ENCODE measurements around the gene GMCL2.

Gene GMCL2

DNA sequence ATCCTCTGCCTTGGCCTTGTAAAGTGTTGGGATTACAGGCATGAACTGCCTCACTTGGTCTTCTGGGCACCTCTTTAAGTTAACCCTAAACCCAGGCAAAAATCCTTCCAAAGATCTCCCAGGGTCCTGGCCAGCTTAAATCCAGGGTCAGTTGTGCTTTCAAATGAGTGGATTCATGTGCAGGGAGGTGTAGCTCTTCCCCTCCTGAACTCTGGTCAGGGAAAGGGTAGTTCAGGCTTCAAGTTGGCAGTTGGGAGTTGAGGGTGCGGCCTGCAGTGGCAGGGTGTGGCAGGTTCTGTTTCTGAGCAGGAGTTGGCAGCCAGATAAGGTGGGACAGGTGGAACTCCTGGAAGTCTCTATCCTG is 20.7 kb upstream of the GMCL2 start:
- Histone ChIP-seq H3K9me3 (ENCODE audit: control insufficient read depth, insufficient read depth, low read depth, low read length) (no peaks in the 10 kb centered on the region), H3K27ac (ENCODE audit: extremely low read depth, low read depth, low read length) (peak overlapping the region; percentile 42), H3K4me3 (ENCODE audit: low read depth, low read length) (no peak overlapping the region), H3K4me1 (ENCODE audit: control insufficient read depth, insufficient read depth, low read length) (peaks cover 6% of the 10 kb centered on the region; the same call in 1 of the 2 replicates), H3K36me3 (ENCODE audit: control insufficient read depth in 2 of 2, insufficient read depth in 1 of 2, low read length in 2 of 2) (peaks cover 20 to 77% of the 10 kb centered on the region in 2 experiments)
- ChIA-PET CTCF (interaction anchor here (0.6 to 1.0 kb wide), 2 partner anchors 132 to 139 kb away, joined by 3 to 4 read pairs; no protein-coding TSS in a partner anchor), POLR2A (interaction anchor here (1.7 kb wide), 1 partner anchor 13 kb away, joined by 4 read pairs; no protein-coding TSS in a partner anchor)
- TF ChIP-seq ZNF221 (tag by site-specific recombination; IDR thresholded peaks at IDR 0.05; ENCODE audit: borderline replicate concordance), result no peak
- TF ChIP-seq KLF1 (tag by site-specific recombination; IDR thresholded peaks at IDR 0.05), result peak; percentile 88

DNA sequence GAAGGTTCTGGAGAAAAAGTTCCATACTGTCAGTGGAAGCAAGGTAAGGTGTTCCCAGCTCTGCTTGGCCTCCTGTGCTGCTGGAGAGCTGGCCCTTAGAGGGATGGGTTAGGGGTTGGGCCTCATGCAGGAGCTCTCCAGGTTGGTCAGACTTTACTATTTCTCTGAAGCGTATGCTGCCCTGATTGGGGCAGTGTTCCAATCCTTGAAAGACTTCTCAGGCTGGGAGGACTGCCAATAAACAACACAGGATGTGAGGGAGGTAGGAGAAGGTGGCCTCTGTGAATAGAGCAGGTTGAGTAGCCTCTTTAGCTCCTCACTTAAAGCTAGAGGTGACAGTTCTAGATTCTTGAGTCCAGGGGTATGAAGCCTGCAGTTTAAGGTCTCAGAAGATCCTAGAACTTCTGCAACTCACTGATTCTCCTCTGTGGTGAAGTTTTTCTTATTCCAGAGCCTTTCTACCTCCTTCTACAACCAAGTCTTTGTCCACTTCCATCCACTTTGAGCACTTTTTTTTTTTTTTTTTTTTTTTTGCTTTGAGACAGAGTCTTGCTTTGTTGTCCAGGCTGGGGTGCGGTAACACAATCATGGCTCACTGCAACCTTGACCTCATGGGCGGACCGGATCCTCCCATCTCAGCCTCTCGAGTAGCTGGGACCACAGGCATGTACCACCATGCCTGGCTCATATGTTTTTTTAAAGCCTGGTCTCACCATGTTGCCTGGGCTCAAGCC is 20.2 kb upstream of the GMCL2 start:
- H3K4me3 ChIP-seq (ENCODE audit: low read depth, low read length), result no peak overlapping the region
- ChIA-PET CTCF (interaction anchor here (0.6 to 1.0 kb wide), 3 partner anchors 21 to 138 kb away, joined by 3 to 4 read pairs (median 3); no protein-coding TSS in a partner anchor), POLR2A (interaction anchor here (0.6 to 1.7 kb wide), 4 partner anchors 13 to 35 kb away, joined by 3 to 4 read pairs (median 4); partner anchors contain the start of gene PHYKPL)
- H3K4me1 ChIP-seq (ENCODE audit: control insufficient read depth, insufficient read depth, low read length), result peaks cover 6% of the 10 kb centered on the region; the same call in 1 of the 2 replicates
- H3K36me3 ChIP-seq (ENCODE audit: control insufficient read depth in 2 of 2, insufficient read depth in 1 of 2, low read length in 2 of 2), result peaks cover 20 to 71% of the 10 kb centered on the region in 2 experiments
- no peaks in the 10 kb centered on the region for H3K9me3 ChIP-seq (ENCODE audit: control insufficient read depth, insufficient read depth, low read depth, low read length)
- H3K27ac ChIP-seq (ENCODE audit: extremely low read depth, low read depth, low read length), result peak overlapping the region; percentile 42
- TF ChIP-seq ZNF549 (tag by site-specific recombination; IDR thresholded peaks at IDR 0.05) (no peak), ZSCAN23 (tag by site-specific recombination; IDR thresholded peaks at IDR 0.05) (no peak), IKZF3 (tag by site-specific recombination; IDR thresholded peaks at IDR 0.05) (0 out of 2 replicates have a peak, but pooled peaks have one; percentile 23), ZNF677 (tag by site-specific recombination; IDR thresholded peaks at IDR 0.05) (no peak), ZBTB17 (tag by site-specific recombination; IDR thresholded peaks at IDR 0.05) (no peak), ZNF302 (tag by site-specific recombination; IDR thresholded peaks at IDR 0.05; ENCODE audit: low read depth) (no peak), KLF8 (tag by site-specific recombination; IDR thresholded peaks at IDR 0.05) (no peak), ZSCAN30 (tag by site-specific recombination; IDR thresholded peaks at IDR 0.05) (peak; percentile 71; the same call in 1 of the 2 replicates), ZBTB21 (tag by site-specific recombination; IDR thresholded peaks at IDR 0.05) (no peak), ZNF112 (tag by site-specific recombination; IDR thresholded peaks at IDR 0.05) (no peak), ZFP3 (tag by site-specific recombination; IDR thresholded peaks at IDR 0.05; ENCODE audit: low read depth) (no peak), ZNF121 (tag by site-specific recombination; IDR thresholded peaks at IDR 0.05) (peak; percentile 49; the same call in 1 of the 2 replicates), ZNF624 (tag by site-specific recombination; IDR thresholded peaks at IDR 0.05) (no peak), SP3 (tag by site-specific recombination; IDR thresholded peaks at IDR 0.05) (no peak), ZNF785 (tag by site-specific recombination; IDR thresholded peaks at IDR 0.05) (no peak), ZNF416 (tag by site-specific recombination; IDR thresholded peaks at IDR 0.05) (no peak)
- TF ChIP-seq, protein P1, sequence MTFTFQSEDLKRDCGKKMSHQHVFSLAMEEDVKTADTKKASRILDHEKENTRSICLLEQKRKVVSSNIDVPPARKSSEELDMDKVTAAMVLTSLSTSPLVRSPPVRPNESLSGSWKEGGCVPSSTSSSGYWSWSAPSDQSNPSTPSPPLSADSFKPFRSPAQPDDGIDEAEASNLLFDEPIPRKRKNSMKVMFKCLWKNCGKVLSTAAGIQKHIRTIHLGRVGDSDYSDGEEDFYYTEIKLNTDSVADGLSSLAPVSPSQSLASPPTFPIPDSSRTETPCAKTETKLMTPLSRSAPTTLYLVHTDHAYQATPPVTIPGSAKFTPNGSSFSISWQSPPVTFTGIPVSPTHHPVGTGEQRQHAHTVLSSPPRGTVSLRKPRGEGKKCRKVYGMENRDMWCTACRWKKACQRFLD (tag by site-specific recombination; IDR thresholded peaks at IDR 0.05), result no peak
- TF ChIP-seq, protein P2, sequence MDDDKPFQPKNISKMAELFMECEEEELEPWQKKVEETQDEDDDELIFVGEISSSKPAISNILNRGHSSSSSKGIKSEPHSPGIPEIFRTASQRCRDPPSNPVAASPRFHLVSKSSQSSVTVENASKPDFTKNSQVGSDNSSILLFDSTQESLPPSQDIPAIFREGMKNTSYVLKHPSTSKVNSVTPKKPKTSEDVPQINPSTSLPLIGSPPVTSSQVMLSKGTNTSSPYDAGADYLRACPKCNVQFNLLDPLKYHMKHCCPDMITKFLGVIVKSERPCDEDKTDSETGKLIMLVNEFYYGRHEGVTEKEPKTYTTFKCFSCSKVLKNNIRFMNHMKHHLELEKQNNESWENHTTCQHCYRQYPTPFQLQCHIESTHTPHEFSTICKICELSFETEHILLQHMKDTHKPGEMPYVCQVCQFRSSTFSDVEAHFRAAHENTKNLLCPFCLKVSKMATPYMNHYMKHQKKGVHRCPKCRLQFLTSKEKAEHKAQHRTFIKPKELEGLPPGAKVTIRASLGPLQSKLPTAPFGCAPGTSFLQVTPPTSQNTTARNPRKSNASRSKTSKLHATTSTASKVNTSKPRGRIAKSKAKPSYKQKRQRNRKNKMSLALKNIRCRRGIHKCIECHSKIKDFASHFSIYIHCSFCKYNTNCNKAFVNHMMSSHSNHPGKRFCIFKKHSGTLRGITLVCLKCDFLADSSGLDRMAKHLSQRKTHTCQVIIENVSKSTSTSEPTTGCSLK (tag by site-specific recombination; IDR thresholded peaks at IDR 0.05), result no peak
- TF ChIP-seq, protein P3, sequence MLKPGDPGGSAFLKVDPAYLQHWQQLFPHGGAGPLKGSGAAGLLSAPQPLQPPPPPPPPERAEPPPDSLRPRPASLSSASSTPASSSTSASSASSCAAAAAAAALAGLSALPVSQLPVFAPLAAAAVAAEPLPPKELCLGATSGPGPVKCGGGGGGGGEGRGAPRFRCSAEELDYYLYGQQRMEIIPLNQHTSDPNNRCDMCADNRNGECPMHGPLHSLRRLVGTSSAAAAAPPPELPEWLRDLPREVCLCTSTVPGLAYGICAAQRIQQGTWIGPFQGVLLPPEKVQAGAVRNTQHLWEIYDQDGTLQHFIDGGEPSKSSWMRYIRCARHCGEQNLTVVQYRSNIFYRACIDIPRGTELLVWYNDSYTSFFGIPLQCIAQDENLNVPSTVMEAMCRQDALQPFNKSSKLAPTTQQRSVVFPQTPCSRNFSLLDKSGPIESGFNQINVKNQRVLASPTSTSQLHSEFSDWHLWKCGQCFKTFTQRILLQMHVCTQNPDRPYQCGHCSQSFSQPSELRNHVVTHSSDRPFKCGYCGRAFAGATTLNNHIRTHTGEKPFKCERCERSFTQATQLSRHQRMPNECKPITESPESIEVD (tag by site-specific recombination; IDR thresholded peaks at IDR 0.05), result no peak
- TF ChIP-seq, protein P4, sequence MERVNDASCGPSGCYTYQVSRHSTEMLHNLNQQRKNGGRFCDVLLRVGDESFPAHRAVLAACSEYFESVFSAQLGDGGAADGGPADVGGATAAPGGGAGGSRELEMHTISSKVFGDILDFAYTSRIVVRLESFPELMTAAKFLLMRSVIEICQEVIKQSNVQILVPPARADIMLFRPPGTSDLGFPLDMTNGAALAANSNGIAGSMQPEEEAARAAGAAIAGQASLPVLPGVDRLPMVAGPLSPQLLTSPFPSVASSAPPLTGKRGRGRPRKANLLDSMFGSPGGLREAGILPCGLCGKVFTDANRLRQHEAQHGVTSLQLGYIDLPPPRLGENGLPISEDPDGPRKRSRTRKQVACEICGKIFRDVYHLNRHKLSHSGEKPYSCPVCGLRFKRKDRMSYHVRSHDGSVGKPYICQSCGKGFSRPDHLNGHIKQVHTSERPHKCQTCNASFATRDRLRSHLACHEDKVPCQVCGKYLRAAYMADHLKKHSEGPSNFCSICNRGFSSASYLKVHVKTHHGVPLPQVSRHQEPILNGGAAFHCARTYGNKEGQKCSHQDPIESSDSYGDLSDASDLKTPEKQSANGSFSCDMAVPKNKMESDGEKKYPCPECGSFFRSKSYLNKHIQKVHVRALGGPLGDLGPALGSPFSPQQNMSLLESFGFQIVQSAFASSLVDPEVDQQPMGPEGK (tag by site-specific recombination; IDR thresholded peaks at IDR 0.05), result no peak
